ENCODE results near the gene PRG3. TPM values are rescaled to one million over a fixed set of nuclear protein-coding genes. Genes with fewer than 3 reads are reported as not detected.
A peak's percentile ranks its signal among the peaks of the same experiment; 100 is the strongest.

Gene PRG3
- total and polyA plus RNA-seq, 9 of the 15 experiments (the other 6 are each of a cell fraction or from before 2014, with no cell fraction given): 0.18 to 0.55 (median 0.38) TPM; not detected in 6

DNA sequence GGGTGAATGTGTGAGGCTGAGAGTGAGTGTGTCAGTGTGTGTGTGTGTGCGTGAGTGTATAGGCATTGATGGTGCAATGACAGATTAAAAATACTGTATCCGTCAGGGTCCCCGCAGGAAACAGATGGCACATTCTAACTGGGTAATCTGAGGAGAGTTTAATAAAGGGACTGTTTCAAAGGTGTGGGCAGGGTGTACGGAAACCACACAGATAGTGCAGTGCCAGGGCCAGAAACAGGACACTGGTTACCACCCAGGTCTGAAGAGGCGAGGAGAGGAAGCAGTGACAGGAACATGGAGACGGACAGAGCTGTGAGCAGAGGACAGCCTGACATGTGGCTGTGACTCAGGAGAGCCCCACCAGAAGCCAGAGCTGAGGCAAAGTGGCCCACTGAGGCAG, 26.3 kb downstream of the PRG3 start (continued):
- TF ChIP-seq, protein P1, sequence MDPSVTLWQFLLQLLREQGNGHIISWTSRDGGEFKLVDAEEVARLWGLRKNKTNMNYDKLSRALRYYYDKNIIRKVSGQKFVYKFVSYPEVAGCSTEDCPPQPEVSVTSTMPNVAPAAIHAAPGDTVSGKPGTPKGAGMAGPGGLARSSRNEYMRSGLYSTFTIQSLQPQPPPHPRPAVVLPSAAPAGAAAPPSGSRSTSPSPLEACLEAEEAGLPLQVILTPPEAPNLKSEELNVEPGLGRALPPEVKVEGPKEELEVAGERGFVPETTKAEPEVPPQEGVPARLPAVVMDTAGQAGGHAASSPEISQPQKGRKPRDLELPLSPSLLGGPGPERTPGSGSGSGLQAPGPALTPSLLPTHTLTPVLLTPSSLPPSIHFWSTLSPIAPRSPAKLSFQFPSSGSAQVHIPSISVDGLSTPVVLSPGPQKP (CRISPR knock-in tag; IDR thresholded peaks at IDR 0.05): no peak

DNA sequence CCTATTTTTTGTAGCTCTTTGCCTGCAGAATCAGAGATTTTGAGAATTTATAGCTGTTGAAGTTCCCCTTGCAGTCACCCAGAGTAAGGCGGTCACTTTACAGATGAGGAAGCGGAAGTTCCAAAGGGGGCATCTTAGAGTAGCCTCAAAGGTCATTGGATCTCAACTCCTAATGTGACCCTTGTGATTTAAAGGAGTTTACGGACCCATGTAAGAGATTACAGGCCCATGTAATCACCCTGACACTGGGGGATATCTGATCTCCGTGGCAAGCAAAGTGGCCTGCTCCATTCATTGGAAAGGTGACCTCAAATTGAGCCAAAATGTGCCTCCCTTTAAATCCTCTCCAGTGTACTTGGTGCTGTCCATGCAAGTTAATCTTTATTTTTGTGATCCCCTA, 27.1 kb downstream of the PRG3 start:
- H3K4me2 ChIP-seq (ENCODE audit: insufficient read depth, low read length): no peak overlapping the region
- intact Hi-C loops (cut with micrococcal nuclease): loop anchor here (2.0 kb wide), 1 partner anchor 213 kb away; the partner anchor contains the start of gene UBE2L6
- peak overlapping the region; percentile 49; the same call in 1 of the 3 replicates for H3K27ac ChIP-seq (ENCODE audit: extremely low read depth, low read depth, low read length)
- H3K9me1 ChIP-seq (ENCODE audit: control insufficient read depth, insufficient read depth, low read length): no peaks in the 10 kb centered on the region
- 7% methylated on average over 4 of the region's 4 CpGs for WGBS (ENCODE audit: insufficient coverage, low coverage, missing lambda C conversion rate)
- in situ Hi-C loops (cut with MboI): no loop called here
- no peaks in the 10 kb centered on the region for H3K27me3 ChIP-seq (ENCODE audit: control insufficient read depth in 2 of 2, insufficient read depth in 2 of 2, low read length in 2 of 2)
- 0 out of 2 replicates have a peak, but pooled peaks cover 4% of the 10 kb centered on the region for H3K9me3 ChIP-seq (replicated peaks; ENCODE audit: control insufficient read depth, insufficient read depth, low read depth, low read length)
- ATAC-seq (peak; percentile 61), DNase-seq (ENCODE audit: extremely low read depth in 1 of 4, low spot score in 3 of 4) (peak in 1 of 4 experiments; percentile 52), FAIRE-seq (no peak)
- peak overlapping the region; percentile 83 for H2AFZ ChIP-seq (ENCODE audit: low read depth, low read length)
- CTCF ChIA-PET (ENCODE audit: low intra/inter-chr PET ratio): no interaction called here
- POLR2A ChIA-PET: interaction anchor here (0.6 to 1.7 kb wide), 4 partner anchors 10 to 48 kb away, joined by 3 to 5 read pairs (median 4); partner anchors contain the start of gene SSRP1
- no TSS peak for BruUV-seq (replicated peaks)
- H3K9ac ChIP-seq (ENCODE audit: insufficient read depth in 1 of 2, low read depth in 2 of 2, low read length in 2 of 2): peak overlapping the region in 1 of 2 experiments; percentile 23; a peak in 2 of 4 replicates
- H4K20me1 ChIP-seq (replicated peaks; ENCODE audit: control insufficient read depth, insufficient read depth, low read length): no peaks in the 10 kb centered on the region
- no peaks in the 10 kb centered on the region for H3K79me2 ChIP-seq (ENCODE audit: control insufficient read depth, insufficient read depth, low read length)
- H3K4me3 ChIP-seq: no peak overlapping the region
- H3K4me1 ChIP-seq (replicated peaks in 1 of 2; ENCODE audit: control insufficient read depth in 2 of 2, insufficient read depth in 2 of 2, low read length in 2 of 2): peaks cover 23 to 39% of the 10 kb centered on the region in 2 experiments
- H3K36me3 ChIP-seq (ENCODE audit: control insufficient read depth, insufficient read depth, low read length): no peaks in the 10 kb centered on the region
- no peak for TF ChIP-seq HDAC6 (IDR thresholded peaks at IDR 0.05; ENCODE audit: low read depth, low read length)
- TF ChIP-seq, protein P2, sequence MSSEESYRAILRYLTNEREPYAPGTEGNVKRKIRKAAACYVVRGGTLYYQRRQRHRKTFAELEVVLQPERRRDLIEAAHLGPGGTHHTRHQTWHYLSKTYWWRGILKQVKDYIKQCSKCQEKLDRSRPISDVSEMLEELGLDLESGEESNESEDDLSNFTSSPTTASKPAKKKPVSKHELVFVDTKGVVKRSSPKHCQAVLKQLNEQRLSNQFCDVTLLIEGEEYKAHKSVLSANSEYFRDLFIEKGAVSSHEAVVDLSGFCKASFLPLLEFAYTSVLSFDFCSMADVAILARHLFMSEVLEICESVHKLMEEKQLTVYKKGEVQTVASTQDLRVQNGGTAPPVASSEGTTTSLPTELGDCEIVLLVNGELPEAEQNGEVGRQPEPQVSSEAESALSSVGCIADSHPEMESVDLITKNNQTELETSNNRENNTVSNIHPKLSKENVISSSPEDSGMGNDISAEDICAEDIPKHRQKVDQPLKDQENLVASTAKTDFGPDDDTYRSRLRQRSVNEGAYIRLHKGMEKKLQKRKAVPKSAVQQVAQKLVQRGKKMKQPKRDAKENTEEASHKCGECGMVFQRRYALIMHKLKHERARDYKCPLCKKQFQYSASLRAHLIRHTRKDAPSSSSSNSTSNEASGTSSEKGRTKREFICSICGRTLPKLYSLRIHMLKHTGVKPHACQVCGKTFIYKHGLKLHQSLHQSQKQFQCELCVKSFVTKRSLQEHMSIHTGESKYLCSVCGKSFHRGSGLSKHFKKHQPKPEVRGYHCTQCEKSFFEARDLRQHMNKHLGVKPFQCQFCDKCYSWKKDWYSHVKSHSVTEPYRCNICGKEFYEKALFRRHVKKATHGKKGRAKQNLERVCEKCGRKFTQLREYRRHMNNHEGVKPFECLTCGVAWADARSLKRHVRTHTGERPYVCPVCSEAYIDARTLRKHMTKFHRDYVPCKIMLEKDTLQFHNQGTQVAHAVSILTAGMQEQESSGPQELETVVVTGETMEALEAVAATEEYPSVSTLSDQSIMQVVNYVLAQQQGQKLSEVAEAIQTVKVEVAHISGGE (CRISPR knock-in tag; IDR thresholded peaks at IDR 0.05): peak in 1 of 3 experiments; percentile 59; a peak in 1 of 6 replicates
- TF ChIP-seq, protein P3, sequence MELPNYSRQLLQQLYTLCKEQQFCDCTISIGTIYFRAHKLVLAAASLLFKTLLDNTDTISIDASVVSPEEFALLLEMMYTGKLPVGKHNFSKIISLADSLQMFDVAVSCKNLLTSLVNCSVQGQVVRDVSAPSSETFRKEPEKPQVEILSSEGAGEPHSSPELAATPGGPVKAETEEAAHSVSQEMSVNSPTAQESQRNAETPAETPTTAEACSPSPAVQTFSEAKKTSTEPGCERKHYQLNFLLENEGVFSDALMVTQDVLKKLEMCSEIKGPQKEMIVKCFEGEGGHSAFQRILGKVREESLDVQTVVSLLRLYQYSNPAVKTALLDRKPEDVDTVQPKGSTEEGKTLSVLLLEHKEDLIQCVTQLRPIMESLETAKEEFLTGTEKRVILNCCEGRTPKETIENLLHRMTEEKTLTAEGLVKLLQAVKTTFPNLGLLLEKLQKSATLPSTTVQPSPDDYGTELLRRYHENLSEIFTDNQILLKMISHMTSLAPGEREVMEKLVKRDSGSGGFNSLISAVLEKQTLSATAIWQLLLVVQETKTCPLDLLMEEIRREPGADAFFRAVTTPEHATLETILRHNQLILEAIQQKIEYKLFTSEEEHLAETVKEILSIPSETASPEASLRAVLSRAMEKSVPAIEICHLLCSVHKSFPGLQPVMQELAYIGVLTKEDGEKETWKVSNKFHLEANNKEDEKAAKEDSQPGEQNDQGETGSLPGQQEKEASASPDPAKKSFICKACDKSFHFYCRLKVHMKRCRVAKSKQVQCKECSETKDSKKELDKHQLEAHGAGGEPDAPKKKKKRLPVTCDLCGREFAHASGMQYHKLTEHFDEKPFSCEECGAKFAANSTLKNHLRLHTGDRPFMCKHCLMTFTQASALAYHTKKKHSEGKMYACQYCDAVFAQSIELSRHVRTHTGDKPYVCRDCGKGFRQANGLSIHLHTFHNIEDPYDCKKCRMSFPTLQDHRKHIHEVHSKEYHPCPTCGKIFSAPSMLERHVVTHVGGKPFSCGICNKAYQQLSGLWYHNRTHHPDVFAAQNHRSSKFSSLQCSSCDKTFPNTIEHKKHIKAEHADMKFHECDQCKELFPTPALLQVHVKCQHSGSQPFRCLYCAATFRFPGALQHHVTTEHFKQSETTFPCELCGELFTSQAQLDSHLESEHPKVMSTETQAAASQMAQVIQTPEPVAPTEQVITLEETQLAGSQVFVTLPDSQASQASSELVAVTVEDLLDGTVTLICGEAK (IDR thresholded peaks at IDR 0.05): 0 out of 2 replicates have a peak, but pooled peaks have one; percentile 35
- TF ChIP-seq, protein P3 (CRISPR knock-in tag; IDR thresholded peaks at IDR 0.05): no peak

Measured in K562 (cell line).